Upper lobe of left lung (tissue), 4 donors: ENCODE measurements around the gene HTR1B.

ENCODE experiments used
- POLR2AphosphoS5 ChIP-seq, 2 donors: sonication (generic); formaldehyde crosslinking; IDR thresholded peaks; one replicate each; pipeline ENCODE4 v1.5.1; 2017; ENCODE audit warnings: antibody characterized with exemption in 2 of 2
- TF ChIP-seq, protein P1 (sequence below), 6 experiments: fragments of 450-650 bp in 4 of 6; fragments of 200-600 bp in 2 of 6; sonication (generic) in 2 of 6; IDR thresholded peaks; one replicate each; pipeline ENCODE4 v1.5.1; 2016 to 2019; ENCODE audit warnings: antibody characterized with exemption in 6 of 6

DNA sequence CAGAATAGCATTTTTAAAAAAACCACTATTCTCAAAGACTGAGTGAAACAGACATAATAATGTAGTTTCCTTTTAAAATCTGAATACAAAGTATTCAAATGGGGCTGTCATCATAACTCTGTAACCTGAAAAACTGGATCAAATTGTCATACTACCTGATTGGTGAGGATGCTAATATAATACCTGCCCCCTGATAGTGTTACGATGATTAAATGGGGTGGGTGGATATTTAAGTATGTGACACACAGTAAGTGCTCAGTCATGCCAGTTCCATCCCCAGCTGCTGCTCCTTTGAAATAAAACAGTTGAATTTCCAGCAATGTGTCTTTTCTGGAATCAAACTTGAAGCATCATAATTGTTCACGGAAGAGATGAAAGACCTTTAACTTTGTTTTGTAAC, 8.9 kb downstream of the HTR1B start:
- TF ChIP-seq, protein P1, sequence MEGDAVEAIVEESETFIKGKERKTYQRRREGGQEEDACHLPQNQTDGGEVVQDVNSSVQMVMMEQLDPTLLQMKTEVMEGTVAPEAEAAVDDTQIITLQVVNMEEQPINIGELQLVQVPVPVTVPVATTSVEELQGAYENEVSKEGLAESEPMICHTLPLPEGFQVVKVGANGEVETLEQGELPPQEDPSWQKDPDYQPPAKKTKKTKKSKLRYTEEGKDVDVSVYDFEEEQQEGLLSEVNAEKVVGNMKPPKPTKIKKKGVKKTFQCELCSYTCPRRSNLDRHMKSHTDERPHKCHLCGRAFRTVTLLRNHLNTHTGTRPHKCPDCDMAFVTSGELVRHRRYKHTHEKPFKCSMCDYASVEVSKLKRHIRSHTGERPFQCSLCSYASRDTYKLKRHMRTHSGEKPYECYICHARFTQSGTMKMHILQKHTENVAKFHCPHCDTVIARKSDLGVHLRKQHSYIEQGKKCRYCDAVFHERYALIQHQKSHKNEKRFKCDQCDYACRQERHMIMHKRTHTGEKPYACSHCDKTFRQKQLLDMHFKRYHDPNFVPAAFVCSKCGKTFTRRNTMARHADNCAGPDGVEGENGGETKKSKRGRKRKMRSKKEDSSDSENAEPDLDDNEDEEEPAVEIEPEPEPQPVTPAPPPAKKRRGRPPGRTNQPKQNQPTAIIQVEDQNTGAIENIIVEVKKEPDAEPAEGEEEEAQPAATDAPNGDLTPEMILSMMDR (IDR thresholded peaks at IDR 0.05): no peak
- TF ChIP-seq POLR2AphosphoS5 (IDR thresholded peaks at IDR 0.05): no peak
